Measurements from ENCODE around the gene FAM53A.

The FAM53A gene, protein sequence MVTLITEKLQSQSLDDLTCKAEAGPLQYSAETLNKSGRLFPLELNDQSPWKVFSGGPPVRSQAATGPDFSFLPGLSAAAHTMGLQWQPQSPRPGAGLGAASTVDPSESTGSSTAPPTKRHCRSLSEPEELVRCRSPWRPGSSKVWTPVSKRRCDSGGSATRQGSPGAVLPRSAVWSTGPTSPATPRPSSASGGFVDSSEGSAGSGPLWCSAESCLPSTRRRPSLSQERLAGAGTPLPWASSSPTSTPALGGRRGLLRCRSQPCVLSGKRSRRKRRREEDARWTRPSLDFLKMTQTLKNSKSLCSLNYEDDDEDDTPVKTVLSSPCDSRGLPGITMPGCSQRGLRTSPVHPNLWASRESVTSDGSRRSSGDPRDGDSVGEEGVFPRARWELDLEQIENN

DNA sequence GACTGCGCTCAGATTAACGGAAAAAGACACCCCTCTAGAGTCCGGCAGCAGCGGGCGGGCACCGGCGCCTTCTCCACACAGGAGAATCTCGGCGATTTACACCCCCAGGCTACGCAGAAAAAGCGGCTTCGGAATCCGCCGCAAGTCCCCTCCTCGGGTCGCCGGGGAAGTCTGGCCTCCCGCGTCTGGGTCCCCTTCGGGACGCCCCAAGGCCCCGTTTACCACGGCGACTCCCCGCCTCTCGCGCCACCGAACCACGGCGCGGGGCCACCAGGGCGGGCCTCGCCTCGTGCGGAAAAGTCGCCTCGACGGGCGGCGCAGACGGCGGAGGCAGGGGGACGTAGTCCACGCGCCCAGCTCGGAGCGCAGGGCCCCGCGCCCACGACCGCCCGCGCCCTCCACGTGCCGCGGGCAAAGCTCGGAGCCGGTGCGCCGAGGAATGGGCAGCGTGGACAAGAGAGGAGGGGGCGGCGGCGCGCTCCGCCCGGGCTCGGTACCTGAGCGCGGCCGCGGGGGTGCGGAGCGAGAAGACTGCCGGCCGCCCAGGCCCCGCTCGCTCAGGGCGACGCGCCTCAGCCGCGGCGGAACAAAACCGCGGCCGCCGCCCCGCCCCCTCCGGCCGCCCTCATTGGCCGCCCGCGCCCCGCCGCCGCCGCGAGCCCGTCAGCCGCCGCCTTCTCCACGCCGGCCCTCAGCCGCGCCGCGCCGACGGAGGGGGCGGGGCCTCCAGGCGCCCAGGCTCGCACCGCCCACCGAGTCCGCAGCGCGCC lies at the start of gene FAM53A:
Gene FAM53A (minus strand): TSS at position 578 of the 770 bp plus-strand sequence. CDS start 15,572 bp downstream, outside the sequence.
- DNase-seq (ENCODE audit: low read depth), result peak; percentile 87

DNA sequence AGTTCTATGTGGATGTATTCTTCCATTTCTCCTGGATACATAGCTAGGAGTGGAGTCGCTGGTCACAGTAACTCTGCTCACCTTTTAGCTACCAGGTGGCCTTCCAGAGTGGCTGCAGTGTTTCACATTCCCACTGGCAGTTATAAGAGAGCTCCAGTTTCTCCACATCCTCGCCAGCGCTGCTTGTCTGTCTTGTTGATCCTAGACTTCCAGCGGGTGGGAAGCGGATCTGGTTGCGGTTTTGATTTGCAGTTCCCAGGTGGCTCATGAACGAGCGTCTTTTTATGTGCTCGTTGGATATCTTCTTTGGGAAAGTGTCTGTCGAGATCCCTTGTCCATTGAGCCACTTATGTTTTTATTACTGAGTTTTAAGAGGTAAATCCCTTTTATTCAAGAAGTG lies 48.8 kb upstream of the FAM53A start:
- DNase-seq (ENCODE audit: low read depth), result no peak

- DNase-seq (ENCODE audit: low read depth), result no peak
Measured at GRCh38 chr4:1731180-1731579, 47.1 kb upstream of the FAM53A start.

DNA sequence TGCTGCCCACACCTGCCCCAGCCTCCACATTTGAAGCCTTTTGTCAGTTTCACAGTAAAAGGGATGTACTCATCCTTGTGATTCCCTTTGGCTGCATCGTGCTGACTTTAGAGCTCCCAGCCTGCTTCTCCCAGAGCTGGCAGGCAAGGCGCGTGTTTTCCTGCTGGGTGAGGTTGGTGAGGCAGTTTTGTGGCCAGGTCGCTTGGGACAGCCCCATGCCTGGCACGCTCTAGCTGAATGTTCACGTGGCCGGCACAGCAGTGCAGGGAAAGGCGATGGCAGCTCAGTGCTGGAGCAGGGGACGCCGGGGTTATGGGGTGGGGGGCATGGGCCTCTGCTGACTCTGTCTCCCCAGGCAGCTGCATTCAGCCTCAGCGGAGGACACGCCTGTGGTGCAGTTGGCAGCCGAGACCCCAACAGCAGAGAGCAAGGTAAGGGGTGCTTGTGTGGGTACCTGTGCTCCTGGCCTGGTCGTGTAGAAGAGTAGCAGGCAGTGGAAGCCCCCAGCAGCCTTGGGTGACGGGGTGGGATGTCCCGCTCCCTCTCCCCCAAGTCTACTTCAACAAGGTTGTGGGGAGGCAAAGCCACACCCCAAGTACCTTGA lies 46.5 kb upstream of the FAM53A start:
- no peak for DNase-seq (ENCODE audit: low read depth)

DNA sequence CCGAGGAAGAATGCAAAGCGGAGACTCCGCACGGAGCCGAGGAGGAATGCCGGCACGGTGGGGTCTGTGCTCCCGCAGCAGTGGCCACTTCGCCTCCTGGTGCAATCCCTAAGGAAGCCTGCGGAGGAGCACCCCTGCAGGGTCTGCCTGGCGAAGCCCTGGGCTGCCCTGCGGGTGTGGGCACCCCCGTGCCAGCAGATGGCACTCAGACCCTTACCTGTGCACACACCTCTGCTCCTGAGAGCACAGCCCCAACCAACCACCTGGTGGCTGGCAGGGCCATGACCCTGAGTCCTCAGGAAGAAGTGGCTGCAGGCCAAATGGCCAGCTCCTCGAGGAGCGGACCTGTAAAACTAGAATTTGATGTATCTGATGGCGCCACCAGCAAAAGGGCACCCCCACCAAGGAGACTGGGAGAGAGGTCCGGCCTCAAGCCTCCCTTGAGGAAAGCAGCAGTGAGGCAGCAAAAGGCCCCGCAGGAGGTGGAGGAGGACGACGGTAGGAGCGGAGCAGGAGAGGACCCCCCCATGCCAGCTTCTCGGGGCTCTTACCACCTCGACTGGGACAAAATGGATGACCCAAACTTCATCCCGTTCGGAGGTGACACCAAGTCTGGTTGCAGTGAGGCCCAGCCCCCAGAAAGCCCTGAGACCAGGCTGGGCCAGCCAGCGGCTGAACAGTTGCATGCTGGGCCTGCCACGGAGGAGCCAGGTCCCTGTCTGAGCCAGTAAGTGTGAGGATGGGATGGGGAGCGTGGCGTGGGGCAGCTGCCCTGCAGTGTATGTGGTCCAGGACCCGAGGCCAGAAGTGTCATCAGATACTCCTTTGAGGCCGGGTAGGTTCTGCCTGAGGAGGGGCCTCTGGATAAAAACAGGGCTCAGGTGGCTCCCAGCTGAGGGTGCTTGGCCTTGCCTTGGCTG lies 44.2 kb upstream of the FAM53A start:
- DNase-seq (ENCODE audit: low read depth), result no peak

GRCh38 chr4:1727117-1728031 lies 43.3 kb upstream of the FAM53A start:
- DNase-seq (ENCODE audit: low read depth), result no peak

DNA sequence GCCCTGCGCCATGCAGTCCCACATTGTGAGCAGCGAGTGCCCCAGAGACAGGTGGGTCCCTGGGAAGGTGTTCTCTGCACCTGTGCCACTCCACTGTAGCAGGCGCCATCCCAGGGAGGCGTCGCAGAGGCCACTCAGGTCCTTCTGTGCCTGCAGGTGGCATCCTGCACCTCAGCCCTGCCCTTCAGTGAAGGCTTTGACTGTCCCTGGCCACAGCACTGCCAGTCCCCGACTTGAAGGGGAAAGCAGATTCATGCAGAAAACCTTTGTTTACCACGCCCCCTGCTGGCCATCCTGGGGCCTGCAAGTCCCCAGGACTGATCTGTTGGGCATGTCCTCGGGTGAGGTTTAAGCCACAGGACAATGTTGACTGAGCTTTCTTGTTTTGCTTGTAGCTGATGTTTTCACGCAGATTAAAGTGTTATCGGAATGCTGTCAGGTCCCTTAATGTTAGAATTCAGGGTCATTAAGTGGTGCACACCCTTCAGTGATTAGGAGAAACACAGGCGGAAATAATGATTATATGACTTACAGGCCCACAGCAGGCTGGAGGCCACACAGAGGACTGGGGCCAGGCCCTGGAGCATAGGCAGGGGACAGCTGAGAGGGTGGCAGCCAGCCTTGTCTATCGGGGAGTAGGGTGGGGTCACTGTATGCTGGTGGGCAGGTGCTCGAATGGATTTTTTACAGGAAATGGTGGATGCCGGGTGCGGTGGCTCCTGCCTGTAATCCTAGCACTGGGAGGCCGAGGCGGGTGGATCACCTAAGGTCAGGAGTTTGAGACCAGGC lies 42.2 kb upstream of the FAM53A start:
- DNase-seq (ENCODE audit: low read depth), result peak; percentile 82

DNA sequence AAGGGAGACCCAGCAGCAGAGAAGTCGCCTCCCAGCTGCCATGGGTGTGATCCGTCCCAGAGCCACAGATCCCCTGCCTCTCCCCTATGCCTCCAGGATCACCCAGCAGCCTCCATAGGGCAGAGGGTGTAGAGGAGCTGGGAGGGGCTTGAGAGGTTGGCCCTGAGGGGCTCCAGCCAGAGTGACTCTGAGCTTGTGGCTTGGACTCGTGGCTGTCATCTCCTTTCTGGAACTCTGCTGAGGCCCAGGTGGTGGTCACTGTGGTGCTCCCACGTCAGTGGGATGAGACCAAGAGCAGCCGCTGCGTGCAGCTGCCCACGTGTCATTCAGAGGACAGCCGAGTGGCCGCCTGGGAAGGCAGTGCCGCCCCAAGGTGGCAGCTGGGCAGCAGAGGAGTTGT lies 41.4 kb upstream of the FAM53A start:
- DNase-seq (ENCODE audit: low read depth), result no peak

GRCh38 chr4:1723131-1723801 lies 39.2 kb upstream of the FAM53A start:
- peak; percentile 31 for DNase-seq (ENCODE audit: low read depth)

DNA sequence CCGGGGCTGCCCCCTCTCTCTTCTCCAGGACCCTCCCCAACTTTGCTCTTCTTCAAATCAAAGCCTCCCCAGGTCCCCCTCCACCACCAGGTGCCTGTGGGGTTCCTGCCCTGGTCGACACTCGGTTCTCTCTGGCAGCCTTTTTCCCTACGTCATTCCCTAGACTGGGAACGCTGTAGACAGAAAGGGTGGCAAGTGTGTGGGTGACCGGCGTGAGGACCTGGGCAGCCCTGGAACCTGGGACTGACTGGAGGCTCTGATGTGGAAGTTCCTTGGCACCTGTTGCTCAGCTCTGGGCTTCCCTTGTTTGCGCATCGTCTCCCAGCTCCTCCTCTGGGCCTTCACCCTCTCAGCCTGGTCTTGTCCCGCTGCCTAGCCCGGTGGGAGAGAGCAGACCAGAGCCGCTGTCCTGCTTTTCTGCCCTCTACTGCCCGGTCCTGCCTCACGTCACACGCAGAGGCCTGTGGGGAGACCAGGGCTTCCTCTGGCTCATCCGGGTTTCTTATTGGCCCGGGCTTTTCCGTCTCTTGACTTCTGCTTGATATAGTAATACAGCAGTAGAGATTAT lies 38.5 kb upstream of the FAM53A start:
- no peak for DNase-seq (ENCODE audit: low read depth)

DNA sequence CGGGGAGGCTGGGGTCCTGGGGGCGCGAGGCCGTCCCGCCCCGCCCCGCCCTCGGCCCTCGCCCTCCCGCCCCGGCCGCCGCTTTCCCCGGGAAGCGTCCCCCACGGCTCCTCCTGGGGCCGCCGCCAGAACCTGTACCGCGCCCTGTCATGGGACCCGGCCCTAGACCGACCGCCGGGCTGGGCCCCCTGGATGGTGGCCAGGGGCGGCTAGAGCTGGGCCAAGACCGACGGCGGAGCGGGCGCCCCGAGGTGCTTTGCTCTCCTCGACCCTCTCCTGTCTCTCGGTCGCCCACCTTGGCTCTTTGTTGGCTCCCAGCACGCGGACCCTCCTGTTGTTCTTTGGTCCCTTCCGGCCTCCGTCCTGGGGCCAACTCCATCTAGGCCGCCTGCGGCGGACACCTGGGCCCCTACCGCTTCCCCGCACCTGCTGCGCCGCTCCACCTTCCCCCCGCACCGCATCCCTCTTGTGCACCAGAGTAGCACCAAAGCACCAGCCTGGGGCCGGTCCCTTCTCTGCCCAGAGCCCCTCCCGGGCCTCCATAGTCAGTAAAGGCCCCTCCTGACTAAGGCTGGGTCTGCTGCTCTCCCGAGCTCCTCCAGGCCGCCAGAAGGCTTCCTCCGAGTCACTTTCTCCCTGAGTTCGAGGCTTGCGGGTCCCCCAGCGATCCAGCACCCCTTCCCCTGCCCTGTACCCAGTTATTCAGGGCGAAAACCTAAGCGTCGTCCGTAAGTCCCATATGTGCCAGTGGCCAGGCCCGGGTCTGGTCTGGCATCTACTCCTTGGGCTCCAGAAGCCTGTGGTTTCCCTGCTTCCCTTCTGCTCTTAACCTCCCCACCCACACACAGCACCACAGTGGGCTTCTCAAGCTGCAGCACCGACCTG lies 37.8 kb upstream of the FAM53A start:
- no peak for DNase-seq (ENCODE audit: low read depth)

GRCh38 chr4:1721003-1721665 lies 37.0 kb upstream of the FAM53A start, which contains the start of the genes TACC3 and TMEM129:
TSS of gene TACC3 (plus strand) at chr4:1721521. CDS start at chr4:1723422, 1,901 bp downstream.
TSS of gene TMEM129 (minus strand) at chr4:1721323. CDS start at chr4:1720837, 486 bp downstream.
- peak; percentile 90 for DNase-seq (ENCODE audit: low read depth)

DNA sequence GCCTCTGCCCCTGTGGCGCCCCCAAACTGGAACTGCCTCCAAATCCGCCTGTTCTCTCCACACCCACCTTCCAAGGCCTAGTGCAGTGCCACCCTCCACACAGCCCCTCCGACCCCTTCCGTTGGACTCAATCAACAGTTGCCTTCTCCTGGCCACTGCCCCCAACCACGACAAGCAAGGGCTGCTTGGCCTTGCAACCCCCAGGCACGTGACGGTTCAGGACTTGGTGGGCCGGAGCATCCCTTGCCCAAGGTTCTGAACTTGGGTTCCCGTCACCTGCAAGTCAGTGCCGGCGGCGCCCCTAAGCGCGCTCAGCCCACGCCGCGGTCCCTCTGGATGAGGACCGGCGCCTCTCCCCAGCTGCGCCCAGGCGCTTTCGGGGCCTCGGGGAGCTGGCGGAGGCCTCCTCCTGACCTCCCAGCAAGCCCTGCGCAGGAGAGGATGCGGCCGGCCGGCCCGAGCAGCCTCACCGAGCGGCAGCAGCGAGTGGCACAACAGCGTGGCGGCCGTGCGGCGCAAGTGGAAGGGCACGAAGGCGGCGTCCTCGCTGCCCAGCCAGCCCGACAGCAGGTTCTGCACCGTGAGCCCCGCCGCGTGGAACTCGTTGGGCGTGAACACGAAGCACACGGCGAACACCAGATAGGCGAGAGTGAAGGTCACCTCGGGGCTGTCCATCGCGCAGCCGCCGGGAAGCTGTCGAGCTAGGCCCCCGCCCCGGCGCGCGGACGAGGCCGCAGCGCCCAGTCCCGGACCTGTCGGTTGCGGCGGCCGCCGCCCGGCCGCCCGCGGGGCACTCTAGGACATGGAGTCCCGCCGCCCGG lies 36.3 kb upstream of the FAM53A start:
- no peak for DNase-seq (ENCODE audit: low read depth)

DNA sequence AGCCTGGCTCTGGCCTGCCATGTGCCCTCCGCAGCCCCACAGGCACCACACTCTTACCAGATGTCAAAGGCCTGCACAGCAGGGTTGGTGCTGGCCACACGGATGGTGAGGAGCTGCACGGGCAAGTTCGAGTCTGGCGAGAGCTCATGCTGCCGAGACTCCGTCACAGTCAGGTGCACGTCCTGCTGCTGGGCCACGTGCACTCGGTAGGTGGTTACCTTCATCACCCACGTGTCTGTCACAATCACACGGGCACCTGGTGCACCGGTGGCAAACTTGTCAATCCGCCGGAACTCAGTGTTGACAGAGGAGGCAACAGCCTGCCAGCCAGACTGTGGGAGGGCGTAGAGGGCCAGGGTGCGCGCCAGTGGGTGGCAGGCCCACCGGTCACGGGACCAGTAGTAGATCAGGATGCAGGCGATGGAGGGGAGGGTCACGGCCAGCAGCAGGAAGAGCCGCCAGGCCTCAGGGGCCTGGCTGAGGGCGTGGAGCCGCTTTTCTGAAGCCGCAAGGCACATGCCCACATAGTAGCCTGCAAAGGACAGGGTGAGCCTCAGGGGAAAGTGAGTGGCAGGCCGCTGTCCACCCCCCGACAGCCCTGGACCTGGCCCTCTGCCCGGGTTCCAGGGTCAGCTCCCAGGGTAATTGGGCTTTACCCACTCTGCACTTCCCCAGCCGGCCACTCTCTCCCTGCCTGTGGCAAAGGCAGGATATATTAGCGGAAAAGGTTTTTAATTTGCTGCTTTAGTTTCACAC lies 34.2 kb upstream of the FAM53A start:
- DNase-seq (ENCODE audit: low read depth), result no peak
